GM10248 (cell line): ENCODE results near the gene NKAIN2.

Experiments
- CTCF ChIA-PET: fragments of 300-600 bp; sonication (Branson Sonifier 250); formaldehyde crosslinking; extraction: SDS; loops from one replicate; lab custom pipeline; 2021; ENCODE audit warnings: antibody characterized with exemption; lab: Yijun Ruan, JAX
- POLR2A ChIA-PET: fragments of 350-650 bp; sonication (Branson Sonifier 250); formaldehyde crosslinking; extraction: SDS; loops from one replicate; lab custom pipeline; 2020; ENCODE audit warnings: antibody characterized with exemption; lab: Yijun Ruan, JAX
- DNase-seq: peaks from one replicate; pipeline ENCODE4 v3.0.0; 2012; ENCODE audit errors: extremely low spot score
- CTCF ChIP-seq: IDR thresholded peaks from 2 replicates; pipeline ENCODE4 v1.5.1; 2012; ENCODE audit warnings: mild to moderate bottlenecking, low read depth; ENCODE audit errors: extremely low read depth, missing control alignments, control extremely low read depth

Gene NKAIN2

DNA sequence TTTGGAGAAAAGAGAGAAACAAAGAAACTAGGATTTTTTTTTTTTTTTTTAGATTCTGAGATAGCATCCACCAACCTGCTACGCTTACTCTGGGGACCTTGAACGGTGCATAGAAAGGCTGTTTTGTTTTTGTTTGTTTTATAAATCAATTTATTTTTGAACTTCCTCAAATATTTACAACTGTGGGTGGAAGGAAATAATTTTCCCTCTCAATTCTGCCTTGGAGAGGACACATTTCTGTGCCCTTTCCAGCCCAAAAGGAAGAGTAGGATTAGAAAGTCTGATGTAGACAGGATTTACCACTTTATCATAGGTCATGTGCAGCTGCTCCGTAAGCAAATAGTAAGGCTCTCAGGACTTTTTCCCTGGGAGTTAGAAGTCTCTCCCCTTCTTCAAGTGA lies 190.5 kb downstream of the NKAIN2 start:
- CTCF ChIA-PET = interaction anchor here (1.5 kb wide), 1 partner anchor 13 kb away, joined by 3 read pairs; no protein-coding TSS in a partner anchor
- TF ChIP-seq CTCF = no peak
- POLR2A ChIA-PET = no interaction called here
- no peak for DNase-seq

DNA sequence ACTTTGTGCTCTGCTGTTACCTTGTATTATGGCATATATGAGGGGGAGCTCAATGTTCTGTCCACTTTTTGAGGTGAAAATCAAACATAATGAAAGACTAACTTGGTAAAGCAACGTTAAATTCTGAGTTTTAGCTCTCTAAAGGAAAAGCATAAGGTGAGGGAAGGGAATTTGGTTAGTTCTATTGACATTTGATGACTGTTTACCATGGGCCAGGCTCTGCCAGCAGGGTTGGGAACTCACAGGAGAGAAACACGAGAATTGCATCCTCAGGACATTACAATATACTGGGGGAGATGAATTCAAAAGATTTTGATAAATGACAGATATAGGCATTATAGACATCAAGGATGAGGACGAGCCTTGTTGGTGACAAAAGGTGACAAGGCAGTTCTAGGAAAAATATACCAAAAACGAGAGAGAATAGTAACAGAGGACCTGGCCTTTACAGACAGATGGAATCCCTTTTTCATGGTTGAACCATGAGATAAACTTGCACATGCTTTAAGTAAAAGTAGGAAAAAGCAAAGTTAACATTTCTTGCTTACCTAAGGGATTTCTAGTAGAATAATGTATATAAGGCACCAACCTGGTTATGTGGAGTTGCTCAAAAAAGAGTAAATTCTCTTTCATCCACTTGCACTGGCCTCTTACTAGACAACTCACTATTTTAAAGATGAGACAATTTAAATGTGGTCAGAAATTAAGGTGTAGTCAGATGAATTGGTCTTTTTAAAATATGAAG lies 191.4 kb downstream of the NKAIN2 start:
- ChIA-PET CTCF (no interaction called here), POLR2A (no interaction called here)
- TF ChIP-seq CTCF = no peak
- no peak for DNase-seq

- ChIA-PET POLR2A (no interaction called here), CTCF (no interaction called here)
- no peak for DNase-seq
- no peak for TF ChIP-seq CTCF
Measured at GRCh38 chr6:123997223-123997622, 193.6 kb downstream of the NKAIN2 start.

DNA sequence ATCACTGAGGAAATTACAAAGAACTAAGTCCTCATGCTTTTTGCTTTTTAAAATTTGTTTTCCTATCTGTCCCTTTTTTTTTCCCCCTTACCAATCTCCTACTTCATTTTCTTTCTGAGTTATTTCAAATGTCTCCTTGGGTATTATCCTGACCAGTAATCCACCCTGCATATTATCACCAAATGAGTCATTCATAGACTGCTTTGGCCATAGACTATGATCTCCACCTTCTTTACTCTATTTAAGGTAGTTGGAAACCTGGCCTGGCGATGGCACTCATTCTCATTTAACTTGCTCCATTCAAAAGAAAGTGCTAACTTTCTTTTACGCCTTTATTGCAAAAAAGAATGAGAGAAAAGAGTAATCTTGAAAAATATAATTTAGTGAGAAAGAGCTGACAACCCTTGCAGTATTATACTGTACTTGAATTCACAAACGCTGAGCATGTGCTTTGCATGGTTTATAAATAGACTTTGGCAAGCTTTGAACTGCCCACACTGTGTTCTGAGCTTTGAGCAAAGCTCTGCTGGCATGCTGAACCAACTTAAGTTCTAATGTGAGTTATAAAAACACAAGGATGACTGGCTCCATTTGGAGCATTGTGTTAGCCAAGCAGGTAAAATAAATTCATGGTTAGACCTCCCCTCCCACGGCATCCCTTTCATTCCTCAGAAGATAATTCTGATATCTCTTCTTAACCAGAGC lies 198.9 kb downstream of the NKAIN2 start:
- ChIA-PET POLR2A (no interaction called here), CTCF (no interaction called here)
- no peak for DNase-seq
- no peak for TF ChIP-seq CTCF

DNA sequence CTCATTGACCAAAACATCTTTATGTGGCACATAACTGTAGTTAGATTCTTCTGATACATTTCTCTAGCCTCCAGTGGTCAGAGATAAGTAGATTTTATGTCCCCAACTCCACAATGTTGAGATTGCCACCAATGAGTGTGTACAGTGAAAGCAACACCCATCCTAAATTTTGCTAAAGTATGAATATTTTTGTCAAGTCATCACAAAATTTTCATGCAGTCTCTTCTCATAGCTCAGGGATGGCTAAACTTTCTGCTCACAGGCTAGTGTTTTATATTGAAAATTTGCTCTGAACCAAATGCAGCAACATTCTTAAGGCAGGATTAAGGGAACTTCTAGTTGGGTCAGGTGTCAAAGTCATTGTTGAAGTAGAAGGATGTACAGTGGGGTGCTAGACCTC lies 203.6 kb downstream of the NKAIN2 start:
- CTCF ChIA-PET = interaction anchor here (1.1 kb wide), 1 partner anchor 14 kb away, joined by 3 read pairs; no protein-coding TSS in a partner anchor
- no peak for TF ChIP-seq CTCF
- POLR2A ChIA-PET = no interaction called here
- no peak for DNase-seq

DNA sequence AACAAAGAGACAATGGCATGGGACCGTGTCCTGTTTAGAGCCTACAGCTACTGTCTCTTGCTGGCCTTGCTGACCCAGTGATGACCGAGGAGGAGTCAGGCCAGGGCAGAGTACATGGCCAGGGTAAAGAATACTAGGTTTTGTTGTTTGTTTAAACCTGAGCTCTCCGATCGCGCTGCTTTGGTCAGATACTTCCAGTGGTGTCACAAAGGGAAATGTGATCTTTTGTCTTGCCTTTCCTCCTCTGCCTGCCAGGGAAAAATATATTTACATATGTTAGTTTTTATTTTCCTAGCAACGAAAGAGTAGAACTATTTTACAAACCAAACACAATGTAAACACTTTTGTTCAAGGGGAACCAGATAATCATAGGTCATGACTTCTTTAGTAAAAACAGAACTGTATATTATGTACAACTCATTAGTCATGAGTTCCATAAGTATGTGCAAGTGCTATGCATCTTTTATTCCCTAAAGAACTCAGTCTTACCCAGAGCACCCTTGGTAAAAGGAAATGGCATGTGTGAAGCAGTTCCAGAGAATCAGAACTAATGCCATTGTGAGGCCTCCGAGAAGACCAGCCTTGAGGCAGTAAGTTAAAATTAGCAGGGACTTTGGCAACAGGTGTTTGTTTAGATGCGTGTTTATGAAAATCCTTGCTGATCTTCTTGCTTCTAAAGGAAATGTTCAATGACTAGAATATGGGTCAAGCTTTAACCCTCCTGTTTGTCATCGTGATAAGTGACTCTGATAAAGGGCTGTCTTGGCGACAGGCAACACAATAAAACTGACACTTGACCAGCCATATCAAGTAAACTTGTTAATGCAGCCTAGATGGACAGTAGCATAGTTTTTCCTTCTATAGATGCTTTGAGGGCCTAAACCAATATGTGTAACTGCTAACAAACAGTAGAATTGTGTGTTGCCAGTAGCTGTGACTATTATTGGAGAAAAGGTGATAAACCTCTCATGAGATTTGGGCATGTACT lies 204.6 kb downstream of the NKAIN2 start:
- CTCF ChIA-PET = no interaction called here
- POLR2A ChIA-PET = no interaction called here
- no peak for DNase-seq
- no peak for TF ChIP-seq CTCF
